ENCODE data around the gene SPCS1. TPM values are rescaled to one million over a fixed set of nuclear protein-coding genes. Genes with fewer than 3 reads are reported as not detected.
A peak's percentile ranks its signal among the peaks of the same experiment; 100 is the strongest.

Gene SPCS1
- total and polyA plus RNA-seq, 4 donors, result 56.0 to 150 (median 115) TPM

- 92% methylated on average over 4 of the region's 4 CpGs for WGBS (ENCODE audit: insufficient coverage)
- Histone ChIP-seq H3K27ac (ENCODE audit: low read depth, low read length) (no peak overlapping the region), H3K9me3 (ENCODE audit: control insufficient read depth, insufficient read depth, low read length) (no peaks in the 10 kb centered on the region), H3K27me3 (ENCODE audit: control insufficient read depth, insufficient read depth, low read length) (no peaks in the 10 kb centered on the region), H3K4me1 (ENCODE audit: control insufficient read depth, insufficient read depth, low read length) (no peaks in the 10 kb centered on the region), H3K4me3 (ENCODE audit: low read depth, low read length) (no peak overlapping the region), H3K36me3 (ENCODE audit: control insufficient read depth, insufficient read depth, low read length) (peaks cover 64% of the 10 kb centered on the region)
- DNase-seq (ENCODE audit: low read depth in 4 of 6, low spot score in 6 of 6), result no peak
Observed at GRCh38 chr3:52754373-52754772, 48.5 kb downstream of the SPCS1 start.

- WGBS (ENCODE audit: insufficient coverage), result no CpG with 5 or more reads among the region's 1 CpG
Observed at GRCh38 chr3:52756141-52756540, 50.2 kb downstream of the SPCS1 start.

More at GRCh38 chr3:52756141-52756540, 50.2 kb downstream of the SPCS1 start:
- Histone ChIP-seq H3K27me3 (ENCODE audit: control insufficient read depth, insufficient read depth, low read length) (no peaks in the 10 kb centered on the region), H3K36me3 (ENCODE audit: control insufficient read depth, insufficient read depth, low read length) (peaks cover 53% of the 10 kb centered on the region), H3K27ac (ENCODE audit: low read depth, low read length) (no peak overlapping the region), H3K9me3 (ENCODE audit: control insufficient read depth, insufficient read depth, low read length) (no peaks in the 10 kb centered on the region), H3K4me3 (ENCODE audit: low read depth, low read length) (no peak overlapping the region), H3K4me1 (ENCODE audit: control insufficient read depth, insufficient read depth, low read length) (no peaks in the 10 kb centered on the region)
- DNase-seq (ENCODE audit: low read depth in 4 of 6, low spot score in 6 of 6), result no peak

Small RNA genes within 50 kb of the gene (small RNA-seq; reads per million reads assigned to genes)
- gene AC006254.2 (ENCODE audit: low replicate concordance) (not detected), gene RF00569 (ENCODE audit: low replicate concordance) (1,508 reads per million, percentile 99 among the genes with 10 or more reads in this experiment), gene RF01183 (ENCODE audit: low replicate concordance) (not detected), gene SNORD19 (ENCODE audit: low replicate concordance) (0.41 reads per million, percentile 46 among the genes with 10 or more reads in this experiment), gene SNORD19B (ENCODE audit: low replicate concordance) (not detected), gene SNORD69 (ENCODE audit: low replicate concordance) (3,298 reads per million, percentile 100 among the genes with 10 or more reads in this experiment)

Other genes with a start within 250 kb of the SPCS1 start
- gene STAB1, start 210.8 kb upstream of the SPCS1 start, total RNA-seq, result 10 to 100 TPM; 38.3 to 79.7 TPM
- 10 to 100 TPM; 34.5 to 38.3 TPM for gene STAB1, start 210.8 kb upstream of the SPCS1 start, polyA plus RNA-seq (ENCODE audit: insufficient read length in 2 of 2)
- 10 to 100 TPM; 33.6 to 83.3 TPM for gene NT5DC2, start 172.2 kb upstream of the SPCS1 start, total RNA-seq
- 100 to 1,000 TPM; 204 to 205 TPM for gene NT5DC2, start 172.2 kb upstream of the SPCS1 start, polyA plus RNA-seq (ENCODE audit: insufficient read length in 2 of 2)
- 10 to 100 TPM in 1 of 2 donors, 1 to 10 TPM in 1; 2.8 to 19.9 TPM for gene UQCC5, start 169.5 kb upstream of the SPCS1 start, total RNA-seq
- 10 to 100 TPM; 21.7 to 21.9 TPM for gene UQCC5, start 169.5 kb upstream of the SPCS1 start, polyA plus RNA-seq (ENCODE audit: insufficient read length in 2 of 2)
- 100 to 1,000 TPM in 1 of 2 donors, 10 to 100 TPM in 1; 71.9 to 105 TPM for gene PBRM1, start 20.2 kb upstream of the SPCS1 start, total RNA-seq
- 10 to 100 TPM; 35.9 to 46.9 TPM for gene PBRM1, start 20.2 kb upstream of the SPCS1 start, polyA plus RNA-seq (ENCODE audit: insufficient read length in 2 of 2)
- 10 to 100 TPM; 63.7 to 74.7 TPM for gene GNL3, start 20.1 kb upstream of the SPCS1 start, total RNA-seq
- gene GNL3, start 20.1 kb upstream of the SPCS1 start, polyA plus RNA-seq (ENCODE audit: insufficient read length in 2 of 2), result 10 to 100 TPM; 65.0 to 75.6 TPM
- gene GLT8D1, start 315 bp upstream of the SPCS1 start, total RNA-seq, result 100 to 1,000 TPM in 1 of 2 donors, 10 to 100 TPM in 1; 96.0 to 114 TPM
- 100 to 1,000 TPM; 102 to 104 TPM for gene GLT8D1, start 315 bp upstream of the SPCS1 start, polyA plus RNA-seq (ENCODE audit: insufficient read length in 2 of 2)
- 10 to 100 TPM; 41.4 to 47.3 TPM for gene NEK4, start 64.8 kb downstream of the SPCS1 start, total RNA-seq
- gene NEK4, start 64.8 kb downstream of the SPCS1 start, polyA plus RNA-seq (ENCODE audit: insufficient read length in 2 of 2), result 10 to 100 TPM; 30.8 to 35.4 TPM
- under 1 TPM in 1 of 2 donors, not detected in 1; 0.44 TPM for gene ITIH1, start 71.5 kb downstream of the SPCS1 start, total RNA-seq
- gene ITIH1, start 71.5 kb downstream of the SPCS1 start, polyA plus RNA-seq (ENCODE audit: insufficient read length in 2 of 2), result under 1 TPM in 1 of 2 donors, not detected in 1; 0.15 TPM
- gene ITIH3, start 88.7 kb downstream of the SPCS1 start, total RNA-seq, result 1 to 10 TPM; 2.0 to 4.0 TPM
- gene ITIH3, start 88.7 kb downstream of the SPCS1 start, polyA plus RNA-seq (ENCODE audit: insufficient read length in 2 of 2), result 1 to 10 TPM in 1 of 2 donors, under 1 TPM in 1; 0.92 to 6.2 TPM
- 10 to 100 TPM; 11.2 to 41.9 TPM for gene ITIH4, start 124.6 kb downstream of the SPCS1 start, total RNA-seq
- 10 to 100 TPM in 1 of 2 donors, 1 to 10 TPM in 1; 6.4 to 28.9 TPM for gene ITIH4, start 124.6 kb downstream of the SPCS1 start, polyA plus RNA-seq (ENCODE audit: insufficient read length in 2 of 2)
- 100 to 1,000 TPM in 1 of 2 donors, 1 to 10 TPM in 1; 4.5 to 189 TPM for gene MUSTN1, start 128.9 kb downstream of the SPCS1 start, total RNA-seq
- 10 to 100 TPM in 1 of 2 donors, under 1 TPM in 1; 0.65 to 14.2 TPM for gene MUSTN1, start 128.9 kb downstream of the SPCS1 start, polyA plus RNA-seq (ENCODE audit: insufficient read length in 2 of 2)
- 10 to 100 TPM; 16.3 to 65.6 TPM for gene STIMATE, start 191.4 kb downstream of the SPCS1 start, total RNA-seq
- gene STIMATE, start 191.4 kb downstream of the SPCS1 start, polyA plus RNA-seq (ENCODE audit: insufficient read length in 2 of 2), result 10 to 100 TPM; 20.4 to 24.0 TPM